HUES64 (cell line): ENCODE data around the gene VIT.

Experiments used
- H3K27ac ChIP-seq: 2 replicates; pipeline ENCODE4 v1.7.0; 2013; ENCODE audit warnings: low read depth, low read length, inconsistent platforms
- H3K27me3 ChIP-seq: 2 replicates; pipeline ENCODE4 v1.6.1; 2013; ENCODE audit warnings: mild to moderate bottlenecking, low read length; ENCODE audit not compliant: insufficient read depth
- H3K36me3 ChIP-seq: 2 replicates; pipeline ENCODE4 v1.6.1; 2013; ENCODE audit warnings: mild to moderate bottlenecking, low read length; ENCODE audit not compliant: insufficient read depth
- H3K4me1 ChIP-seq: 2 replicates; pipeline ENCODE4 v1.6.1; 2013; ENCODE audit warnings: mild to moderate bottlenecking, low read length, moderate library complexity; ENCODE audit not compliant: insufficient read depth
- H3K4me3 ChIP-seq: 2 replicates; pipeline ENCODE4 v1.5.1; 2013; ENCODE audit warnings: mild to moderate bottlenecking, low read length, moderate library complexity
- H3K9ac ChIP-seq: 2 replicates; pipeline ENCODE4 v1.6.1; 2013; ENCODE audit warnings: mild to moderate bottlenecking, low read depth, low read length
- H3K9me3 ChIP-seq: 2 replicates; pipeline ENCODE4 v1.6.1; 2013; ENCODE audit warnings: low read depth, low read length; ENCODE audit not compliant: insufficient read depth
- WGBS: fragments of 150-250, 120-280 bp; methylation state at CpG from one replicate; pipeline ENCODE4 v1.1.7; 2013; ENCODE audit warnings: missing lambda C conversion rate; 5-methylcytosine and 5-hydroxymethylcytosine counted together

VIT gene

DNA sequence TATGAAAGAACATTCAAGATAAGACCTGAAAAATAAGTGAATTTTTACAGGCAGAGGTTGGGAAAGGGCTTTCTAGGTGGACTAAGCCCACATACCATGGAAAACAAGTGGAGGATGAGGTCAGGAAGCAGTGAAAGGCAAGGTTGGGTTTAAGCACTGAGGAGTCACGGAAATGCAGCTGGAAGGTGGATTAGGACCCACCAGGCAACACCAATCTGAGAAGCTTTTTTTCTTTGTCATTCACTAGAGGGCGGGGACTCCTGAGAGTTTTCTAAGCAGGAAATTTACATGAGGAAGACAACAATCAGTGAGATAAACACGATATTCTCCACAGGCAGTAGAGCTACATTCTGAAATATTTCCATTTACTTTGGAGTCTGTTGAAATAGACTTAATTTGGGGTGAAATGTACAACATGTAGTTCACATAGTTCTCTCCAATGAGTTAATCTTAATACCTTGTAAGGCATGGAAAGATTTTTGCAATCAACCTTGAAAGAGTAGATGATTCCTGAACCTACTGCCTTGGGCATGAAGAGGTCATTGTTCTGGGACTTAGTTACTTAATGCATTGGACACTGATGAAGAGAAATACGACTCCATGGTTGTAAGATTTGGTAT is 40.7 kb downstream of the VIT start:
- 28% methylated on average over 4 of the region's 4 CpGs for WGBS
- no peak overlapping the region for H3K9ac ChIP-seq
- H3K27me3 ChIP-seq = no peaks in the 10 kb centered on the region
- H3K9me3 ChIP-seq = no peaks in the 10 kb centered on the region
- H3K36me3 ChIP-seq = no peaks in the 10 kb centered on the region
- H3K4me1 ChIP-seq = peaks cover 27% of the 10 kb centered on the region
- H3K27ac ChIP-seq = peak overlapping the region; percentile 85; the same call in 1 of the 2 replicates
- no peak overlapping the region for H3K4me3 ChIP-seq

GRCh38 chr2:36740061-36740460 is 43.6 kb downstream of the VIT start:
- H3K36me3 ChIP-seq = no peaks in the 10 kb centered on the region
- H3K4me3 ChIP-seq = no peak overlapping the region
- peaks cover 27% of the 10 kb centered on the region for H3K4me1 ChIP-seq
- H3K27ac ChIP-seq = no peak overlapping the region
- H3K9ac ChIP-seq = no peak overlapping the region
- no peaks in the 10 kb centered on the region for H3K27me3 ChIP-seq
- H3K9me3 ChIP-seq = no peaks in the 10 kb centered on the region
- WGBS = 81% methylated on average over 5 of the region's 5 CpGs

DNA sequence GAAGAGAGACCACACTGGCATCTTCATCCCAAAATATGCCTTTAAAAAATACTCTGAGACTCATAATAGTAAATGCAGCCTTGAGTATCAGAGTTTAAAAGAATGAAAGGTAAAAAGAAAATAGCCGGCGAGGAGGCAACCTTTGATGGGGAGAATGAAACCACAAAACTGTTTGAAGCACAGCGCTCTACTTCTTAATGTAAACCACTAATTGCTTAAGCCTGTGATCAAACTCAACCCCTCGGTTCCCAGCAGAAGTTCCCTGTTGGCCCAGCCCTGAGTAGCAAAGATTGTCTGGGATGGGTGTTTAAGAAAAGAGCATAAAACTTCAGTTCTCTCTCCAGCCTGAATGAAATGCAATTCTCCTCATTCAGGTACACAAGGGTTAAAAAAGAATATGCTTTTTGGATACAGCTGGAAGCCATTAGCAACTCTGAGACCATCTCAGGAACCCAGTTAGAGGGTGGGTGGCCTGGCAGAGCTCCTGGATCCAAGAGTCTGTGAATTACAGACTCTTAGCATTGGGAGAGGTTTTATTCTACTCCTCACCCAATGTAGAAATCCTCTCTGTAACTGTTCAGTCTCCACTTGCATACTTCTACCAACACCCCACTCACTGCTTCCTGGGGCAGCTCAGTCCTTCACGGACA is 44.8 kb downstream of the VIT start:
- no peak overlapping the region for H3K9ac ChIP-seq
- H3K4me3 ChIP-seq = no peak overlapping the region
- H3K27ac ChIP-seq = no peak overlapping the region
- H3K4me1 ChIP-seq = peaks cover 27% of the 10 kb centered on the region
- WGBS = 61% methylated on average over 4 of the region's 5 CpGs
- no peaks in the 10 kb centered on the region for H3K27me3 ChIP-seq
- H3K36me3 ChIP-seq = no peaks in the 10 kb centered on the region
- no peaks in the 10 kb centered on the region for H3K9me3 ChIP-seq

GRCh38 chr2:36743954-36744353 is 47.4 kb downstream of the VIT start:
- no peak overlapping the region for H3K27ac ChIP-seq
- H3K4me3 ChIP-seq = no peak overlapping the region
- H3K9ac ChIP-seq = no peak overlapping the region
- WGBS = 93% methylated on average over 2 of the region's 2 CpGs
- H3K27me3 ChIP-seq = no peaks in the 10 kb centered on the region
- no peaks in the 10 kb centered on the region for H3K36me3 ChIP-seq
- H3K9me3 ChIP-seq = no peaks in the 10 kb centered on the region
- peaks cover 13% of the 10 kb centered on the region; the same call in 1 of the 2 replicates for H3K4me1 ChIP-seq

DNA sequence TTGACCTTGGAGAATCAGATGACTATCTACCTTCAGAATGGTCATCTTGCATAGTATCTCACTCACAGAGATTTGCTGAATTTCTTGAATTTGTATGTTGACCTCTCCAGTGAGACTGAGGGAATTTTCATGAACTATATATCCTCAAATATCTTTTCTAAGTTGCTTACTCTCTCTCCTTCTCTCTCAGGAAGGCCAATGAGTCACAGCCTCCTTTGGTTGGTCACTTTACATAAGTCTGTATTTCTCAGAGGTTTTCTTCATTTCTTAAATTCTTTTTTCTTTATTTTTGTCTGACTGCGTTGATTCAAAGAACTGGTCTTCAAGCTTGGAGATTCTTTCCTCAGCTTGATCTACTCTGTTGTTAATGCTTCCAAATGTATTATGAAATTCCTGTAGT is 51.7 kb downstream of the VIT start:
- WGBS = 83% methylated on average over 1 of the region's 1 CpG
- no peak overlapping the region for H3K4me3 ChIP-seq
- H3K27ac ChIP-seq = no peak overlapping the region
- H3K27me3 ChIP-seq = no peaks in the 10 kb centered on the region
- peaks cover 4% of the 10 kb centered on the region for H3K4me1 ChIP-seq
- no peak overlapping the region for H3K9ac ChIP-seq
- H3K36me3 ChIP-seq = no peaks in the 10 kb centered on the region
- no peaks in the 10 kb centered on the region for H3K9me3 ChIP-seq

DNA sequence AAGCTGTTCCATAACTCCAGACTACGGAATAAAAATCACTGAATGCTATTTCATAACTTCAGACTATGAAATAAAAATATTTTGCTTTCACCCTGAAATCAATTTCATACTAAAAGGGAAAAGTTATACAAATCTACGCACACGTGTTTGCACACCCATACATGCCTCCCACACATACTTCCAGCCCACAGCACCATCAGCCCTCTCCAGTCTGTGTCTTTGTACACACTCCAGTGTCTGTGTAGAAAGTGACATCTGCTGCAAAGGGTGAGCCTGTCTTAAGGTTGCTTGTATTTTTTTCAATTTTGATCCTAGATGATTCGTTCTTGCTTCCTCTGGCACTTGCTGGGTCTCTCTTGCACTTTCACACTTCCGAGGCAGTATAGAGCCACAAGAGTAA is 53.6 kb downstream of the VIT start:
- 90% methylated on average over 5 of the region's 5 CpGs for WGBS
- Histone ChIP-seq H3K9me3 (no peaks in the 10 kb centered on the region), H3K36me3 (no peaks in the 10 kb centered on the region), H3K4me3 (no peak overlapping the region), H3K27me3 (no peaks in the 10 kb centered on the region), H3K4me1 (peaks cover 23% of the 10 kb centered on the region), H3K27ac (no peak overlapping the region), H3K9ac (no peak overlapping the region)

- H3K4me1 ChIP-seq = peaks cover 34% of the 10 kb centered on the region
- H3K9ac ChIP-seq = peak overlapping the region; percentile 31
- WGBS = 27% methylated on average over 4 of the region's 5 CpGs
- H3K27me3 ChIP-seq = no peaks in the 10 kb centered on the region
- no peaks in the 10 kb centered on the region for H3K36me3 ChIP-seq
- no peaks in the 10 kb centered on the region for H3K9me3 ChIP-seq
- H3K4me3 ChIP-seq = no peak overlapping the region
- peak overlapping the region; percentile 79 for H3K27ac ChIP-seq
Observed at GRCh38 chr2:36753706-36754221, 57.3 kb downstream of the VIT start.

DNA sequence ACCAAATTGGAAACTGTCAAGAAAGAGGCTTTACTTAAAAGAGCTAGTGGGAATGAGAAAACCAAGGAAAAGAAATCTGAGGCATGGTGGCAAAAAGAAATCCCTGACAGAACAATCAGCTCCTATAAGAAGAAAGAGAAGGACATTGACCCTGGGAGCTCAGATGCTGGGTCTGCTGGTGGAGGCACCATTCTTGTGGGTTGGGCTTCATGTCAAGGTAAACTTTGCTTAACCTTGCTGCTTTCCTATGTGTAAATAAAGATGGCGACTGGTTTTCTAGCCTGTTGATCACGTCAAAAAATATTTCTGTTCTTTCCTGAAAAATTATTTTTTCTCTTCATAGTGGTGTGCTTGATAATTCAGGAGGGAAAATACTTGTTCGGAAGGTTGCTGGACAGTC is 58.1 kb downstream of the VIT start:
- H3K9me3 ChIP-seq = no peaks in the 10 kb centered on the region
- no peaks in the 10 kb centered on the region for H3K36me3 ChIP-seq
- no peak overlapping the region for H3K9ac ChIP-seq
- no peaks in the 10 kb centered on the region for H3K27me3 ChIP-seq
- H3K4me1 ChIP-seq = peaks cover 34% of the 10 kb centered on the region
- H3K27ac ChIP-seq = no peak overlapping the region
- whole genome bisulfite sequencing = 97% methylated on average over 3 of the region's 3 CpGs
- H3K4me3 ChIP-seq = no peak overlapping the region

GRCh38 chr2:36756438-36756837 is 59.9 kb downstream of the VIT start:
- Histone ChIP-seq H3K27me3 (no peaks in the 10 kb centered on the region), H3K27ac (no peak overlapping the region), H3K4me3 (no peak overlapping the region), H3K9ac (no peak overlapping the region), H3K4me1 (peaks cover 34% of the 10 kb centered on the region), H3K36me3 (no peaks in the 10 kb centered on the region), H3K9me3 (no peaks in the 10 kb centered on the region)
- WGBS = 86% methylated on average over 8 of the region's 8 CpGs

DNA sequence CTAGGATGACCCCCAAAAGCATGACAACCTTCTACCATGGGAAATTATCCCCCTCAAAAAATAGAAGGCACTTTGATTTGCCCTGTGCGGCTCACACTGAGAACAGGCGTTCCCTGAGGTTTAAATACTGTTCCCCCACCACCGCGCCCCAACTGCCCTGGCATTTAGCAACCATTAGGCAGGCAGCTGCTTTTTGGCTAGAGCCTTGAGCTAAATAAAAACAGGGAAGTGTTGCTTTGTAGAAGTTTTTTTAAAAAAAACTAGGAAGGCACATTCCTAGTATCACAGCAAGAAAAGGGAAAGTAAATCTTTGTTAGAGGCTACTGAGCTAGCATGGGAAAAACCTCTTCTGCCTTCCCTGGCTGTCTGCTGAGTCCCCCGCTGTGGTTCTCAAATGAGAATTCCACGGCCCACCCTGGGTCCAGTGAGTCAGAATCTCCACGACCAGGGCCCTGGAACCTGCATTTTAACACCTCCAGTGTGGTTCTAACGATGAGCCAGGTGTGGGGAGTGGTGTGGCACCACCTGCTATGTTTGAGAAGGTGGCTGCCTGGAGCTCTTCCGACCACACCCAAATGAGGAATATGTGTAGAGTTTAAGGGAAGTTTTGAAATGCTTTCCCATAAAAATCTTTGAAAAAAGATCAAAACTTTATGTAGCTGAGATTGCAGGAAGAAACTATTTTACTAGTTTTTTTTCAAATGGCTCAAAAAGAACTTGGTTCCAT is 66.4 kb downstream of the VIT start:
- Histone ChIP-seq H3K36me3 (no peaks in the 10 kb centered on the region), H3K4me3 (no peak overlapping the region)

DNA sequence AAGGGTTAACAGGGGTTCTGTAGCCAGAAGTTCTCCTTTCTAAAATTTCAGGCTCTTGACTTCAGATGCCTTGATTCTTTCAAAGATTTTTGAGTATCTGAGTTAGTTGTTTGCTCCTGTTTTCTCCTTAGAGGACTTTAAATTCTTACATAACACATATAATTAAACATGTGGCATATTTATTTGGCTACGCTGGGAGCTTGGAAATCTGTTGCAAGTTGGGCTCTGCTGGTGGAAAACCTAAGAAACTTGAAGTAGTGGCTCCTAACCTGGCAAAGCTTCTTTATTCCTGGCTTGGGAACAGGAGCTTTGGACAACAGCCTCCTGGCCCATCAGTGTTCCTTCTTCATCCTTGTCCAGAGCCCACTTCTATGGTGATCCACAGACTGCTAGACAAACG is 72.6 kb downstream of the VIT start:
- no peaks in the 10 kb centered on the region for H3K36me3 ChIP-seq
- no peak overlapping the region for H3K9ac ChIP-seq
- H3K4me3 ChIP-seq = no peak overlapping the region
- H3K27ac ChIP-seq = no peak overlapping the region
- H3K4me1 ChIP-seq = no peaks in the 10 kb centered on the region
- 89% methylated on average over 2 of the region's 2 CpGs for WGBS
- H3K9me3 ChIP-seq = no peaks in the 10 kb centered on the region
- H3K27me3 ChIP-seq = no peaks in the 10 kb centered on the region

More for the DNA sequence above, 66.4 kb downstream of the VIT start:
- Histone ChIP-seq H3K9ac (no peak overlapping the region), H3K27me3 (no peaks in the 10 kb centered on the region), H3K9me3 (no peaks in the 10 kb centered on the region), H3K27ac (no peak overlapping the region), H3K4me1 (no peaks in the 10 kb centered on the region)
- WGBS = 71% methylated on average over 9 of the region's 9 CpGs
